OCI-LY1 (cell line): ENCODE results near the gene WBP1L.

Experiments used
- H2AFZ ChIP-seq: fragments of 200-600 bp; sonication (generic), shearing (Covaris generic); 2 replicates; pipeline ENCODE4 v1.6.0; 2014; ENCODE audit warnings: antibody characterized with exemption, mild to moderate bottlenecking, low read length
- H3F3A ChIP-seq: fragments of 200-600 bp; sonication (generic), shearing (Covaris generic); 2 replicates; pipeline ENCODE4 v1.6.0; 2014; ENCODE audit warnings: mild to moderate bottlenecking, antibody characterized with exemption, low read length, moderate library complexity; ENCODE audit not compliant: insufficient read depth
- H3K27ac ChIP-seq: fragments of 200-600 bp; sonication (generic); 2 replicates; pipeline ENCODE4 v1.5.1; 2014; ENCODE audit warnings: low read length, mixed run types, mild to moderate bottlenecking, low read depth; ENCODE audit not compliant: poor library complexity, severe bottlenecking
- H3K27me3 ChIP-seq: fragments of 200-600 bp; sonication (generic); 2 replicates; pipeline ENCODE4 v1.6.0; 2014; ENCODE audit warnings: antibody characterized with exemption, mild to moderate bottlenecking, low read length, moderate library complexity; ENCODE audit not compliant: insufficient read depth
- H3K36me3 ChIP-seq: fragments of 200-600 bp; sonication (generic); 2 replicates; pipeline ENCODE4 v1.6.1; 2014; ENCODE audit warnings: mild to moderate bottlenecking, antibody characterized with exemption, low read length, moderate library complexity, mixed read lengths; ENCODE audit not compliant: insufficient read depth
- H3K4me1 ChIP-seq: fragments of 200-600 bp; sonication (generic); 2 replicates; pipeline ENCODE4 v1.5.1; 2014; ENCODE audit warnings: mild to moderate bottlenecking, low read length, moderate library complexity; ENCODE audit not compliant: insufficient read depth, severe bottlenecking
- H3K4me2 ChIP-seq: fragments of 200-600 bp; sonication (generic), shearing (Covaris generic); 2 replicates; pipeline ENCODE4 v1.6.1; 2014; ENCODE audit warnings: low read length
- H3K4me3 ChIP-seq: fragments of 200-600 bp; sonication (generic); 2 replicates; pipeline ENCODE4 v1.5.1; 2014; ENCODE audit warnings: low read length, low read depth, mild to moderate bottlenecking, mixed read lengths; ENCODE audit not compliant: poor library complexity, severe bottlenecking
- H3K79me2 ChIP-seq: fragments of 200-600 bp; shearing (Covaris generic); 2 replicates; pipeline ENCODE4 v1.6.1; 2016; ENCODE audit warnings: mixed run types, low read length, mixed read lengths; ENCODE audit not compliant: insufficient read depth
- H3K9ac ChIP-seq: fragments of 200-600 bp; sonication (generic), shearing (Covaris generic); 2 replicates; pipeline ENCODE4 v1.6.1; 2014; ENCODE audit warnings: mild to moderate bottlenecking, low read length, mixed read lengths
- H3K9me2 ChIP-seq: fragments of 200-600 bp; sonication (generic), shearing (Covaris generic); 2 replicates; pipeline ENCODE4 v1.6.1; 2014; ENCODE audit warnings: low read depth, mild to moderate bottlenecking, low read length, mixed read lengths
- H3K9me3 ChIP-seq: fragments of 200-600 bp; shearing (Covaris generic); 2 replicates; pipeline ENCODE4 v1.6.1; 2014; ENCODE audit warnings: low read length, mixed read lengths
- H4K20me1 ChIP-seq: fragments of 200-600 bp; sonication (generic), shearing (Covaris generic); 2 replicates; pipeline ENCODE4 v1.6.0; 2016; ENCODE audit warnings: mild to moderate bottlenecking, low read length; ENCODE audit not compliant: insufficient read depth
- EZH2 ChIP-seq: fragments of 200-600 bp; sonication (generic), shearing (Covaris generic); IDR thresholded peaks from 2 replicates; pipeline ENCODE4 v1.8.0; 2017; ENCODE audit warnings: borderline replicate concordance, mixed run types, mild to moderate bottlenecking, antibody characterized with exemption, low read length, moderate library complexity, mixed read lengths
- TF ChIP-seq, protein P1 (sequence below): fragments of 200-600 bp; sonication (generic), shearing (Covaris generic); IDR thresholded peaks from 2 replicates; pipeline ENCODE4 v1.5.1; 2017; ENCODE audit warnings: mild to moderate bottlenecking, antibody characterized with exemption, low read length, moderate library complexity, mixed read lengths

Gene WBP1L

DNA sequence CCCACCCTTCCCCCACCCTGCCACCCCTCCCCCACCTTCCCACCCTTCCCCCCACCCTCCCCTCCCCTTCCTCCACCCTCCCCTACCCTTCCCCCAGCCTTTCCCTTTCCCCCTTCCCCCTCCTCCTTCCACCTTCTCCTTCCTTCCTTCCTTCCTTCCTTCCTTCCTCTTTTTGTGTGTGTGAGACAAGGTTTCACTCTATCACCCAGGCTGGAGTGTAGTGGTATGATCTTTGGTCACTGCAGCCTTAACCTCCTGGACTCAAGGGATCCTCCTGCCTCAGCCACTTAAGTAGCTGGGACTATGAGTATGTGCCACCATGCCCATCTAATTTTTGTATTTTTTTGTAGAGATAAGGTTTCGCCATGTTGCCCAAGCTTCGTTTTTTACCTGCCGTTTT is 58.2 kb downstream of the WBP1L start:
- TF ChIP-seq, protein P1, sequence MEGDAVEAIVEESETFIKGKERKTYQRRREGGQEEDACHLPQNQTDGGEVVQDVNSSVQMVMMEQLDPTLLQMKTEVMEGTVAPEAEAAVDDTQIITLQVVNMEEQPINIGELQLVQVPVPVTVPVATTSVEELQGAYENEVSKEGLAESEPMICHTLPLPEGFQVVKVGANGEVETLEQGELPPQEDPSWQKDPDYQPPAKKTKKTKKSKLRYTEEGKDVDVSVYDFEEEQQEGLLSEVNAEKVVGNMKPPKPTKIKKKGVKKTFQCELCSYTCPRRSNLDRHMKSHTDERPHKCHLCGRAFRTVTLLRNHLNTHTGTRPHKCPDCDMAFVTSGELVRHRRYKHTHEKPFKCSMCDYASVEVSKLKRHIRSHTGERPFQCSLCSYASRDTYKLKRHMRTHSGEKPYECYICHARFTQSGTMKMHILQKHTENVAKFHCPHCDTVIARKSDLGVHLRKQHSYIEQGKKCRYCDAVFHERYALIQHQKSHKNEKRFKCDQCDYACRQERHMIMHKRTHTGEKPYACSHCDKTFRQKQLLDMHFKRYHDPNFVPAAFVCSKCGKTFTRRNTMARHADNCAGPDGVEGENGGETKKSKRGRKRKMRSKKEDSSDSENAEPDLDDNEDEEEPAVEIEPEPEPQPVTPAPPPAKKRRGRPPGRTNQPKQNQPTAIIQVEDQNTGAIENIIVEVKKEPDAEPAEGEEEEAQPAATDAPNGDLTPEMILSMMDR: no peak
- no peak for TF ChIP-seq EZH2
- peak overlapping the region; percentile 59 for H3K27ac ChIP-seq
- H4K20me1 ChIP-seq: no peaks in the 10 kb centered on the region
- peaks cover 6% of the 10 kb centered on the region for H3K36me3 ChIP-seq
- H2AFZ ChIP-seq: no peak overlapping the region
- H3F3A ChIP-seq: no peaks in the 10 kb centered on the region
- H3K79me2 ChIP-seq: no peaks in the 10 kb centered on the region
- H3K9ac ChIP-seq: no peak overlapping the region
- no peak overlapping the region for H3K4me2 ChIP-seq
- H3K9me3 ChIP-seq: no peaks in the 10 kb centered on the region
- H3K9me2 ChIP-seq: no peaks in the 10 kb centered on the region
- no peak overlapping the region for H3K4me3 ChIP-seq
- peaks cover 45% of the 10 kb centered on the region for H3K4me1 ChIP-seq
- H3K27me3 ChIP-seq: no peaks in the 10 kb centered on the region

DNA sequence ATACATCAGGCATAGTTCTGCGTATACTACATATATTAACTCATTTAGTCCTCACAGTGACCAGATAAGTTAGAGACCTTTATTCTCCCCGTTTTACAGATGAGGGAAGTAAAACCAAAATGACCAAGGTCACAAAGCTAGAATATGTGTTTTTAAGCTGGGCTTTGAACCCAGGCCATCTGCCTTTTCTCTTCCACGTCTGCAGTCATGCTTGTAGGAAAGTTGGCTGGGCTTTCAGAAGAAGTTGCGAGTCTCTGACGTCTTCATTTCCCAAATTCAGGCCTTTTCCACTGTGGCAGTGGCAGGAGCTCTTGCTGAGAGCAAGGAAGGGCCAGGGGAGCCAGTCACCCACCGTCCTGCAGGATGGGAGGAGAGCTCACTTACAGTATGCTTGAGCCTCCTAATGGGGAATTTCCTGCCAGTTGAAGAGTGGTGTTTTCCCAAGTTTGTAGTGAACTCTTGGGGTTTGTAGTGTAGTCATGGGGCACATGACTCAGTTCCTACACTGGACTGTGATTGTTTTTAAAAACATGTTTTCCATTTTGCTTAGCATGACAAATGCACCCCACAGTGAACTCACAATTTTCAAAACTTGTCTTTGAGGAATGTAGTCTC is 59.3 kb downstream of the WBP1L start:
- no peaks in the 10 kb centered on the region for H3K79me2 ChIP-seq
- no peak overlapping the region for H3K4me3 ChIP-seq
- H3K4me1 ChIP-seq: peaks cover 42% of the 10 kb centered on the region
- no peak for TF ChIP-seq EZH2
- TF ChIP-seq, protein P1: no peak
- H2AFZ ChIP-seq: no peak overlapping the region
- H3K9ac ChIP-seq: no peak overlapping the region
- H3F3A ChIP-seq: no peaks in the 10 kb centered on the region; the same call in 1 of the 2 replicates
- peaks cover 6% of the 10 kb centered on the region for H3K36me3 ChIP-seq
- H3K9me2 ChIP-seq: no peaks in the 10 kb centered on the region
- H3K27me3 ChIP-seq: no peaks in the 10 kb centered on the region
- H3K27ac ChIP-seq: peak overlapping the region; percentile 59
- H3K4me2 ChIP-seq: no peak overlapping the region
- H4K20me1 ChIP-seq: no peaks in the 10 kb centered on the region
- no peaks in the 10 kb centered on the region for H3K9me3 ChIP-seq

DNA sequence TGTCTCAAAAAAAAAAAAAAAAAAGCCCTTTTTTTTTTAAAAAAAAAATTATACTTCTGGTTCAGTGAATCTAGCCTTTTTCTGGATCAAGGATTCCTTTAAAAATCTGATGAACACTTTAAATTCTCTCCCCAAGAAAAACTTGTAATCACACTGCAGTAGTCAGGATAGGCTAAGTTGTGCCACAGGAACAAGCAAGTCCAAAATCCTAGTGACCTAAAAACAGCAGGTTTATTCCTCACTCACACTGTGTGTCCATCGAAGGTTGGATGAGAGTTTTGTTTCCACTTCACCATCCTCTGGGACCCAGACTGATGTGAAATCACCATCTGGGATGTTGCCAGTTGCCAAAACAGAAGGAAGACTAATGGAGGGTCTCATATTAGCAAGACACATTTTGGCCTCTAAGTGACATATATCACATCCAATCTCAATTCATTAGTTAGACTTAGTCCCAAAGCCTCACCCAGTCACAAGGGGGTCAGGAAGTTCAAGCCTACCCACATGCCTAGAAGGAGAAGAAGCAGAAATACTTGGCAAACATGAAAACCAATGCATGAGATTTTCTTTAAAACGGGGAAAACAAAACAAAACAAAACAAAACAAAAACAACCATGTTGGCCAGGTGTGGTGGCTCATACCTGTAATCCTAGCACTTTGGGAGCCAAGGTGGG is 60.8 kb downstream of the WBP1L start:
- Histone ChIP-seq H2AFZ (no peak overlapping the region), H3K9ac (no peak overlapping the region), H3F3A (no peaks in the 10 kb centered on the region; the same call in 1 of the 2 replicates), H3K4me1 (peaks cover 40% of the 10 kb centered on the region), H3K79me2 (no peaks in the 10 kb centered on the region), H3K4me2 (no peak overlapping the region), H4K20me1 (no peaks in the 10 kb centered on the region), H3K36me3 (peaks cover 6% of the 10 kb centered on the region; the same call in 1 of the 2 replicates), H3K27me3 (no peaks in the 10 kb centered on the region), H3K4me3 (no peak overlapping the region), H3K27ac (no peak overlapping the region), H3K9me3 (no peaks in the 10 kb centered on the region), H3K9me2 (no peaks in the 10 kb centered on the region)
- TF ChIP-seq, protein P1: no peak
- no peak for TF ChIP-seq EZH2
